ENCODE measurements around the gene LMF1.

Gene LMF1

DNA sequence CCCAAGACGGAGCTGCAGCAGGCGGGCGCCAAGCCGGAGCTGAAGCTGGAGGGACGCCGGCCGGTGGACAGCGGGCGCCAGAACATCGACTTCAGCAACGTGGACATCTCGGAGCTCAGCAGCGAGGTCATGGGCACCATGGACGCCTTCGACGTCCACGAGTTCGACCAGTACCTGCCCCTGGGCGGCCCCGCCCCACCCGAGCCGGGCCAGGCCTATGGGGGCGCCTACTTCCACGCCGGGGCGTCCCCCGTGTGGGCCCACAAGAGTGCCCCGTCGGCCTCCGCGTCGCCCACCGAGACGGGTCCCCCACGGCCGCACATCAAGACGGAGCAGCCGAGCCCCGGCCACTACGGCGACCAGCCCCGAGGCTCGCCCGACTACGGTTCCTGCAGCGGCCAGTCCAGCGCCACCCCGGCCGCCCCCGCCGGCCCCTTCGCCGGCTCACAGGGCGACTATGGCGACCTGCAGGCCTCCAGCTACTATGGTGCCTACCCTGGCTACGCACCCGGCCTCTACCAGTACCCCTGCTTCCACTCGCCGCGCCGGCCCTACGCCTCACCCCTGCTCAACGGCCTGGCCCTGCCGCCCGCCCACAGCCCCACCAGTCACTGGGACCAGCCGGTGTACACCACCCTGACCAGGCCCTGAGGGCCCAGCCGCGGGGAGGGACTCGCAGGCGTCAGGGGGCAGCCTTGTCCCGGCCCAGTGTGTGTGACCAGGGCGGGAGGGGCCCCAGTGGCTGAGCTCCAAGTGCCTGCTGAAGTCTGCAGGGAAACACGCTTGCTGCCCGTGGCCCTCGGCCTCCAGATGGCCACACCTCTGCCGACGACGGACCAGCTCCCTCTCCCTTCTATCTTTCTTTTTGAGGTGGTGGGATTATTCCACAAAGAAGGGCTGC lies 14.2 kb upstream of the LMF1 start:
- DNase-seq (ENCODE audit: low read depth in 2 of 2): no peak

- no peak for DNase-seq (ENCODE audit: low read depth in 2 of 2)
Measured at GRCh38 chr16:984121-984694, 13.4 kb upstream of the LMF1 start.

DNA sequence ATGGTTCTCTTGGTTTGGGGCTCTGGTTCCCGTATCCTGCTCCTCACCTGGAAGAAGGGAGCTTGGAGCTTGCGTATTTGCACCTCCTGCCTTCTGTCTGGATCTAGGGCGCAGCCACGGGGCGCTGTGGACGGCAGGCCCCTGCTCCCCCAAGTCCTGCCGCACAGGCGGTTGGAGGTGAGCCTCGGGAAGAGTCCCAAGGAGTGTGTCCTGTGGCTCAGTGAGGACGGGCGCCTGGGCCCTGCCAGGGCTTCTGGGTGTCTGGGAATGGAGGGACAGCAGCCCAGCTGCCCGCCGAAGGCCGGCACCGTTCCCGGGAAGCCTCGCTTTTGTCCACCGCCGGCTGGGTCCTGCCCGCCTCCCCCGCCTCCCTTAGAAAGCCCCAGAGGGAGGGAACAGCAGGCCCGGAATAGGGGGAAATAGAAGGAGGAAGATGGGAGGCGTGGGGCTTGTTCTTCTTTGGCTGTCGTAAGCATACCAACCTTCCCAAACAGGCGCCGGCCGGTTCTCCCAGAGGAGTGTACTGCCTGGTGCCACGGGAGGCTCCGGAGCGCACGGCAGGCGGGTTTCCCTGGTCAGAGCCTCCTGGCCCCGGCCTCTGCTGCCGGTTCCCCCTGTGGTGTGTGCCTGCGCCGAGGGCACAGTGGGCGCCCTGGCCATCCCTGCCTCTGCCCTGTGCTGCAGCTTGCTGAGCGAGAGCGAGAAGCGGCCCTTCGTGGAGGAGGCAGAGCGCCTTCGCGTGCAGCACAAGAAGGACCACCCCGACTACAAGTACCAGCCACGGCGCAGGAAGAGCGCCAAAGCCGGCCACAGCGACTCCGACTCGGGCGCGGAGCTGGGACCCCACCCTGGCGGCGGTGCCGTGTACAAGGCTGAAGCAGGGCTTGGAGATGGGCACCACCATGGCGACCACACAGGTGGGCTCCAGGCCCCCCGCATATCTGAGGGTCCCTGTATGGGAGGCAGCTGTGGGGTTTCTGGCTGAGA lies 12.6 kb upstream of the LMF1 start:
- DNase-seq (ENCODE audit: low read depth in 2 of 2): no peak

- no peak for DNase-seq (ENCODE audit: low read depth in 2 of 2)
Measured at GRCh38 chr16:982145-983043, 11.6 kb upstream of the LMF1 start.

DNA sequence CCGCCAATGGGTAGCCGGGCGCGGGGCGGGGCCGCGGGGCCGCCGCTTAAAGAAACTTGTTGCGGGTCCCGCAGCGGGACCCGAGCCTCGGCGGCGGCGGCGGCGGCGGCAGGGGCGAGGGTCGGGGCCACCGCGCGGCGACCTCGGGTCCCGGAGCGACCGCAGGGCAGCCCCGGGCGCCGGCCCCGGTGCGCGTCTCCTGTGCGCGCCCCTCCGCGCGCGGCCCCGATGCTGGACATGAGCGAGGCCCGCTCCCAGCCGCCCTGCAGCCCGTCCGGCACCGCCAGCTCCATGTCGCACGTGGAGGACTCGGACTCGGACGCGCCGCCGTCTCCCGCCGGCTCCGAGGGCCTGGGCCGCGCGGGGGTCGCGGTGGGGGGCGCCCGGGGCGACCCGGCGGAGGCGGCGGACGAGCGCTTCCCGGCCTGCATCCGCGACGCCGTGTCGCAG lies 10.9 kb upstream of the LMF1 start, which contains the start of gene SOX8:
Gene SOX8, plus strand, starts transcription at position 76 of the 450 bp plus-strand sequence. Its CDS starts 153 bp downstream, at position 229.
- no peak for DNase-seq (ENCODE audit: low read depth in 2 of 2)

DNA sequence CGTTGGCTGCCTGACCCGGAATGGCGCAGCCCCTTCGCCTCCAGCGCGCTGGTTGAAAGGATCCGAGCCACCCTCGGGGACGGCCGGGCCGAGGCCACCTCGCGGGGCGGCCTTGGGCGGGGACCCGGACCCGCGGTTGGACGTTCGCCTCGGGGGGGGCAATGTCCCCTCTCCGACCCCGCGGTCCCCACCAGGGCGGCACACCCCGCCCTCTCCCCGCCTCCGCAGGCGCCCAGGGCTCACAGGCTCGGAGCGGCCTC lies 9.7 kb upstream of the LMF1 start:
- DNase-seq (ENCODE audit: low read depth in 2 of 2): no peak

GRCh38 chr16:979859-980594 lies 9.2 kb upstream of the LMF1 start:
- DNase-seq (ENCODE audit: low read depth in 2 of 2): no peak

GRCh38 chr16:979147-979546 lies 8.4 kb upstream of the LMF1 start:
- DNase-seq (ENCODE audit: low read depth in 2 of 2): no peak

DNA sequence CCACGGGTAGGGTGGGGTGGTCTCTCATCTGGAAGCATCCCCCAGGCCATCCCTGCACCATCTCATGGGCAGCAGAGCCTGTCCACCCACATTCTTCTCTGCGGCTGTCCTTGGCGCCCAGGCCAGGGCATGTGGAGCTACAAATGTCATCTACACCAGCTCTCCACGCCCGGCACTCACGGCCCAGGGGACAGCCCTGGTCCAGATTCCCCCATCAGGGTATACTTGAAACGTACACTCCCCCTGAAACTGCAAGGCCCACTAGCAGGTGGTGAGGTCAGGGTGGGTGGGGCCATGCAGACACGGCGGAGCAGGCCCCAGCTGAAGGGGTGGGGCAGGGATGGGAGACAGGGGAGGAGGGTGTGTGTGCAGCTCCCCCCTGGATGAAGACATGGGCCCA lies 7.6 kb upstream of the LMF1 start:
- no peak for DNase-seq (ENCODE audit: low read depth in 2 of 2)

DNA sequence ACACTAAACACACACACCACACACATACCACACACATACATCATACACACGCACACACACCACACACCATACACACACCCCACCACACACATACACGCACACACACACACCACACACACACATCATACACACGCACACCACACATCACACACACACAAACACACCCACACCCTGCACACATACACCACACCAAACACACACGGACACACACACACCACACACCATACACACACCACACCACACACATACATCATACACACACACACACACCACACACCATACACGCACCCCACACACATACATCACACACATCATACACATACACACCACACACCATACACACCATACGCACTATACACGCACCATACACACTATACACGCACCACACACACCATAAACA lies 7.1 kb upstream of the LMF1 start:
- DNase-seq (ENCODE audit: low read depth in 2 of 2): no peak

DNA sequence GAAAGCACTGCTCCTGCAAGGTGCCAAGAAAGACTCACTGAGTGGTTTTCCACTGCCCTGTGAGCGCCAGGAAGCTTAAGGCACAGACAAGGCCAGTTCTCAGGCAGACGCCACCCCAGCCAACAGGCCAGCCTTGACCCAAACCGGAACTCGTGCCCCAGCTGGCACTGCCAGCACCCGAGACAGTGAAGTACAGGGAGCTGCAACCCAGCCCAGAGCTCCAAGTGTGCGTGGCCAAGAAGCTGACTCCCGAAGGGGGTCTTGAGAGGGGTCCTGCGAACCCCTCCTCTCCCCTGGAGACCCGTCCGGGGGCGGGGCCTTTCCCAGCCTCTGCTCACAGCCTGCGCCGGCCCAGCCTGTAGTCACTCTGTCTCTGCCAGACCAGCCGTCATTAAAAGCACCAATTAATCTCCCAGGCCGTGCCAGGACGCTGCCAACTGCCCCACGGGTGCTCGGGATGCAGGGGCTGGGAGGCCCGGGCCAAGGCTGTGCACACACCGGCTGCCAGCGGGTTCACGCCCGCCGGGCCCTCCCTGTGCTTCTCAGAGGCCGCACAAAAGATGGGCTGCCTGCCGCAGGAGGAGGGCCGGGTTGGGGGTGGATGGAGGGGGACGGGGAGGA lies 6.4 kb upstream of the LMF1 start:
- no peak for DNase-seq (ENCODE audit: low read depth in 2 of 2)

DNA sequence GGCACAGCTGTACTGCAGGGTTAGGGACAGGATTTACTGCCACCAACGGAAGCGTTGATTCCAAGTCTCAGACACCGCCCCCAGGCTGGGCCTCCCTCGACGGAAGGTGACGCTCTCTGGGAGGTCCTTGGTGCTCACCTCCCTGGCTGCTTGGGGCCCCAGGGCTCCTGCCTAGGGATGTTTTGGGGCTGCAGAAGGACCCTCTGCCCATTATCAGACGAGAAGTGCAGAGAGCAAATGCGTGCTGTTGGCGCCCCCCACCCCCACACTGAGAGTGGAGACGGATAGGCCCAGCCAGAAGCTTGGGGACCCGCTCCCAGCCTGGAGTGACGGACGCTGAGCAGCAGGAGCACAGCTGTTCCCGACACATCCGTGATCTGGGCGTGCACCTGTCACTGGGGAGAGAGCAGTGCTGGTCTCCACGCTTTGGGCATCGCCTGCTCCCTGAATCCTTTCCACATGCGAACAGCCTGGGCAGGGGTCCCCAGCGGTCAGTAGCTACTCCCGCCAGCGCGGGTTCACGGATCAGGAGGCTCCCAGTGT lies 5.7 kb upstream of the LMF1 start:
- no peak for DNase-seq (ENCODE audit: low read depth in 2 of 2)

DNA sequence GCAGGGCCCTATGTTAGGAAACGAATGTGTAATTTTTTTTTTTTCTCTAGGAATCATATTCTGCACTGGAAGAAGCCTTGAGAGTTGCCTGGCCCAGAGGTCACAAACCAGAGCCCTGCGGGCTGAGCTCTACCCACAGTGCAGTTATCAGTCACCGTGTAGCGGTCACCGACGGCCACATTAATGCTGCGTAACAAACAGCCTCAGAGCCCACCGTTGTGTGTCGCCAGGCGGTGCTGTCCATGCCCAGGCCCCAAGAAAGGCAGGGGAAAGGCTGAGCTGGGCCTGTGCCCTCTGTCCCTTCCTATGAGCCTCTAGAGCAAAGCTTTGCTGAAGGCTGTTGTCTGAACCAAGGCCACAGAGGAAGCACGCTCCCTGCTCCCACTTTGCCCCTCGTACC lies 4.5 kb upstream of the LMF1 start:
- no peak for DNase-seq (ENCODE audit: low read depth in 2 of 2)

GRCh38 chr16:974611-975261 lies 4.0 kb upstream of the LMF1 start:
- no peak for DNase-seq (ENCODE audit: low read depth in 2 of 2)

- DNase-seq (ENCODE audit: low read depth in 2 of 2): no peak
Measured at GRCh38 chr16:974001-974601, 3.3 kb upstream of the LMF1 start.

GRCh38 chr16:973366-973765 lies 2.6 kb upstream of the LMF1 start:
- no peak for DNase-seq (ENCODE audit: low read depth in 2 of 2)

DNA sequence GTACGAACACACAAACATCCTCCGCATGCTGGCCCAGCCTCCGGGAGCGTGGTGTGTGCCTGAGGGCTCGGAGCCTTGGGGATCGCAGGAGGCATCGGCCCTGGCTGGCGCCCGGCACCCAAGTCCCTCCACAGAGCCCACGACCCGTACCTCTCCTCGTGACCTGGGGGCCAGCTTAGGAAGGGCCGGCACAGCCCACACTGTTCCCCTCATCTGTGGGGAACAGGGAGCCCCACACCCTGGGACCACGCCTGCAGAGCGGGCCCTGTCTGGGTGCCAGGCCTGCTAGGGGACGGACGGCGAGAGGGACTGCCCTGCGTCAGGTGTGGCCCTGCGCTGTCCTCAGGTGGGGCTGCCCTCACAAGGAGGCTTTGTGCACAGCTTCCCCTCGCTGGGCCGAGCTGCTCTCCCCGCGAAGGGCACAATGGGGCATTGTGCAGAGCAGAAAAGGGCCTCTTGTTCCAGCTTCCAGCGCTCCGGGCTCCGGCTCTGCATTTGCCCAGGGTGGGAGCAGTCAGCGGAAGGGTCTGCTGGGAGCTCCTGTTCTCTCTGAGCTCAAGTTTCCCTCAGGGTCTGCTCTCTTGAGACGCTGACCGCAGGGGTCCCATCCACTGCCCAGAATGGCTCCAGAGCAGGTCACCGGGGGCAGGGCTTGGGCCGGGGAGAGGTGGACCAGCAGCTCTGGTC lies 1.7 kb upstream of the LMF1 start:
- DNase-seq (ENCODE audit: low read depth in 2 of 2): no peak

DNA sequence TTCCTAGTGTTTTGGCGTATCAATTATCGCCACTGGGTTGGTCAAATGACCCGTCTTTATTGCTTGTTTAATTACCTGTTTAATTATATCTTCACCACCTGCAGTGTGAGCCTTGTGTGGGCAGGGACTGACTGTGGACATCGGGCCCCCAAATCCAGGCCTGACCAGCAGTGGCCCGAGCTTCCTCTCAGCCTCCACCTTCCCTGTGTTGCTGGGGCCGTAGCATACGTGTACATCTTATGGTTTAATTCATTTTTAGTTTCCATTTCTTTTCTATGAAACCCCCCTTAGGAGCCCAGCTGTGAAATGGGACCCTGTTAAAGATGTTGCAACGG lies 1.2 kb upstream of the LMF1 start:
- no peak for DNase-seq (ENCODE audit: low read depth in 2 of 2)

DNA sequence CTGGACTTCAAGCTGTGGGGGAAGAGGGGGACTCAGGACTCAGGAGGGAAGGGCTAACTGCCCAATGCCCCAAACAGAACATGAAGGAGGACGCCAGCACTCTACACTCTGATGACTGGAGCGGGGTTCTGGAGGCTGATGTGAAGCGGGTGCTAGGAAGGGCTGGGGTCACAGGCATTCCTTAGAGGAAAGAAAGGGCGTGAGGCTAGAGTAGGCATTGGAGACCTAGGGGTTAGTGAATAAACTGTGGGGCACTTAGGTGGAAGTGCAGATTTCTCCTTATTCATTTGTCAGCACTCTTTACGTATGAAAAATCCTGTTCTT lies 760 bp upstream of the LMF1 start:
- DNase-seq (ENCODE audit: low read depth in 2 of 2): no peak

Data from stimulated activated CD8-positive, alpha-beta memory T cell treated with anti-CD3 and anti-CD28 coated beads, Interleukin-7, amount 100 ng/mL, for 1 hour (primary cell).